ENCODE results near the gene JAK2.
"Not testable (repeated sequence)": the region's sequence is repeated elsewhere in the genome, so short reads cannot be mapped to it uniquely, and the experiment has no call there.

The JAK2 gene

GRCh38 chr9:4982721-4983482 lies 2.2 kb upstream of the JAK2 start:
- FAIRE-seq: no peak

- no peak for FAIRE-seq
Measured at GRCh38 chr9:4983601-4984165, 1.4 kb upstream of the JAK2 start.

DNA sequence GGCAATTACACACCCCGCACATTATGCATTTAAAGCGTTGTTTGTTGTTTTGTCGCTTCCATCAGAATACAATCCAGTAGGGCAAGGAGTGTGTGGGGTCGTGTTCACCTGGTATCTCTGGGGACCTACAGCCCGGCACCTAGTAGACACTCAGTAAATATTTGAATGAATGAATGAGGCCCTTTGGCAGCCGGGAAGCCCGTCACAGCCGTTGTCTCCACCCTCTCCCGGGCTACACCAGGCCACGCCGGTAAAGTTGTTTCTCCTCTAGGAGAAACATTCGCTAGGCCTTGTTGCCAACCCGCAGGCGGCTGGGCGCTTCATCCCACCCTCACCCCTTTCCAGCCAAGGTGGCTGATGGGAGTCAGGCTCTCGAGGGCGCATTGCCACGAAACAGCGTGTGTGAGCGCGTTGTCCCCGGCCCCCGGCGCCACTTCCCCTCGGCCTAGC lies 876 bp upstream of the JAK2 start:
- FAIRE-seq: no peak

DNA sequence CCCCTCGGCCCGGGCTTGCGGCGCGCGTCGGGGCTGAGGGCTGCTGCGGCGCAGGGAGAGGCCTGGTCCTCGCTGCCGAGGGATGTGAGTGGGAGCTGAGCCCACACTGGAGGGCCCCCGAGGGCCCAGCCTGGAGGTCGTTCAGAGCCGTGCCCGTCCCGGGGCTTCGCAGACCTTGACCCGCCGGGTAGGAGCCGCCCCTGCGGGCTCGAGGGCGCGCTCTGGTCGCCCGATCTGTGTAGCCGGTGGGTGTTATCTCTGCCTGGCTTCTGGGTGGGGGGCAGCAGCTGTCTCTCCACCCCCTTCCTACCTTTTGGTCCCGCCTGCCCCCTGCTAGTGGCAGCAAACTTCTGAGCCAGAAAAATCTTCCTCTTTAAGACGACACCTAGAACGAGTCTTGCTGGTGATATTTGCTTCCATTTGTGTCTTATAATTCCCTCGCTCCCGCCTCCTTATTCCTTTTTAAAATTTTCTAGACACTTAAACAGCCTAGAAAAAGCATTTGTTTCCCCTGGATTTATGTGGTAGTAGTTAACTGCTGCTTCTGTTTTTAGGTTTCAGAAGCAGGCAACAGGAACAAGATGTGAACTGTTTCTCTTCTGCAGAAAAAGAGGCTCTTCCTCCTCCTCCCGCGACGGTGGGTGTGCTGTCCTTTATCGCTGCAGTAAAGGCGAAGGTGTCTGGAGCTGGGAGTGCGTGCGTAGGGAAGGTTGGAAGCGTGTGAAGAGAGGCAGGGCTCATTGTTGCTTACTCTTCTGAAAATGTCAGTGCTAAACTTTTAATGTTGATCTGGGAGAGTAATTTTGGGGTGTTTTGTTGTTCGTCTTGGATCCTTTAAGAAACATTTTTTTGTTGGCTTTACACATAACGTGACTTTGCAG lies 554 bp downstream of the JAK2 start:
- FAIRE-seq: no peak

DNA sequence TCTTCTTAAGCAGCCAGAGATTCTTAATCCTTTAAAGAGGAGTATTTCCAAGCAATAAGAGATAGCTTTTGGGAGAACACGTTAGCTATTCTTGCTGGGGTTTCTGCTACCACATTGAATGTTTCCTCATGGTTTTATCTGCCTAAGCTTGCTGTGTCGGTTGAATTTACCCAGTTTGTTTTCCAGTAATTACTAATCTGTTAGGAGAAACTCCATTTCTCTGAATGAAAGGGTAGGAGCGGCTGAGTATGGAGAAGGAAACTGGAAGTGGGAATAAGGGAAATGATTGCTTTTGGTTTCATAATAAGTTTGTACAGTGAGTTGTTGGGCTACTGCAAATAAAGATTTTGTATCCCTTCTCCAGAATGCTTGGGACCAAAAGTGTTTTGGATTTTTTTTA lies 1.2 kb downstream of the JAK2 start:
- FAIRE-seq: no peak

DNA sequence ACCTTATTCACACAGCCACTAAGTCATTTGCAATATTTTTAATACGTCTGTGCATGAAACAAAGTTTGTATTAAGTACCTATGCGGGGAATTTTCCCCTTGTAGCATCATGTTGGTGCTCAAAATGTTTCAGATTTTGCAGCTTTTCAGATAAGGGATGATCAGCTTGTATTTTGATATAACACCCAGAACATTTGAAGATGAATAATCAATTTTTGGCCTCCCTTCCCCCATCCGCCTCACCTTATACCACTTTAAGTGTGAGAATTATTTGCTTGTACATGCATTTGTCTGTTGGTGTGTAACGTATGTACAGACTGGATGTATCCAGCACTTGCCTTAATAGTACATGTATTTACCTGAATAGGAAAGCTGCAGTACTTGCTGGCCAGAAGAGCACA lies 1.7 kb downstream of the JAK2 start:
- no peak for FAIRE-seq

DNA sequence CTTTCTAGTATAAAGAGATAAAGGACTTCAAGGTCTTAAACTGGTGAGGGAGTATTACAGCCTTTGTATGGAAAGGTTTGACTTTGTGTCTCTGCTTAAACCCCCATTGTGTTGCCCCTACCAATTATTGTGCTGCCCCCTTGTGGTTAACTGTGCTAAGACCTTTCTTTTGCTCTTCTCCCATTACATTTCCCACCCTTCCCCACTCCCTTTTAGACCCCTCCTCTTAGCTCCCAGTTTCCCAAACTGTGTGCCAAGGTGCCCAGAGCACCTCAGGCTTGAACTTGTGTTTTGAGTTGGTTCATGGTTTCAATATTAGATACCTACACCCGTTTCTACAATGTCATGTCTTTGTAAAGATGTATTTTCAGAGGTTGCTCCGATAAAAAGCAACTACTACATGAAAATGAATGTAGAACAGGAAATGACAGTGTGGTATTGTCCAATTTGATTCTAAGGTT lies 2.9 kb downstream of the JAK2 start:
- peak; percentile 9 for FAIRE-seq

- no peak for FAIRE-seq
Measured at GRCh38 chr9:4992872-4993271, 7.8 kb downstream of the JAK2 start.

DNA sequence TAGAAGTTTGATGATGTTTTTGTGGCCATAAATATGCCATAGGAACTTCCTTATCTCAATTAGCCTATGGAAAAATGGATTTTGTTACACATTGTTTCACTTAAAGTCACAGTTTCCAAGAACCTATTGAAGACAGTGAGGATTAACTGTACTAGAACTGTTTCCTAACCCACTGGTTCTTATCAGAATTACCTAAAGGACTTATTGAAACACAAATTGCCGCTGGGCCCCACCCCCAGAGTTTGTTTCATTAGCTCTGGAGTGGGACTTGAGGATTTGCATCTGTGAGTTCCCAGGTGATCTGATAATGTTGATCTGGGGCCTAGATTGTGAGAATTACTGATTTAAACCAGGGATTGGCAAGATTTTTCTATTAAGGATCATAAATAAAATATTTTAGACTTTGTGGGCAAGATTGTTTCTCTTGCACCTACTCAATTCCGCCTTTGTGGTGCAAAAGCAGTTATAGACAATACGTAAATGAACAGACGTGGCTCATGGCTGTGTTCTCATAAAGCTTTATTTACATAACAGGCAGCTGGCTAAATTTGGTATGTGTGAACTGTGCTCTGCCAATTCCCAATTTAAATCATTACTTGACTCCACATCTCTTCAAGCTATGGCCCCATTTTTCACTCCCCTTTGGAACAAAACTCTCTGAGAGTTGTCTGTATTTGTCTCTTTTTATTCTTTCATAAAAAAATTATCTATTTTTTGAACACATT lies 9.3 kb downstream of the JAK2 start:
- no peak for FAIRE-seq

- no peak for FAIRE-seq
Measured at GRCh38 chr9:4997196-4997595, 12.1 kb downstream of the JAK2 start.

- peak; percentile 77 for FAIRE-seq
Measured at GRCh38 chr9:4997631-4998030, 12.6 kb downstream of the JAK2 start.

GRCh38 chr9:5002811-5003210 lies 17.7 kb downstream of the JAK2 start:
- FAIRE-seq: no peak

GRCh38 chr9:5004481-5004880 lies 19.4 kb downstream of the JAK2 start:
- FAIRE-seq: no peak

GRCh38 chr9:5008202-5008601 lies 23.1 kb downstream of the JAK2 start:
- peak; percentile 74 for FAIRE-seq

GRCh38 chr9:5013374-5013773 lies 28.3 kb downstream of the JAK2 start:
- FAIRE-seq: no peak

GRCh38 chr9:5015934-5016333 lies 30.9 kb downstream of the JAK2 start:
- no peak for FAIRE-seq

- FAIRE-seq: no peak
Measured at GRCh38 chr9:5025416-5025815, 40.3 kb downstream of the JAK2 start.

- not testable (repeated sequence) for FAIRE-seq
Measured at GRCh38 chr9:5031941-5032340, 46.9 kb downstream of the JAK2 start.

DNA sequence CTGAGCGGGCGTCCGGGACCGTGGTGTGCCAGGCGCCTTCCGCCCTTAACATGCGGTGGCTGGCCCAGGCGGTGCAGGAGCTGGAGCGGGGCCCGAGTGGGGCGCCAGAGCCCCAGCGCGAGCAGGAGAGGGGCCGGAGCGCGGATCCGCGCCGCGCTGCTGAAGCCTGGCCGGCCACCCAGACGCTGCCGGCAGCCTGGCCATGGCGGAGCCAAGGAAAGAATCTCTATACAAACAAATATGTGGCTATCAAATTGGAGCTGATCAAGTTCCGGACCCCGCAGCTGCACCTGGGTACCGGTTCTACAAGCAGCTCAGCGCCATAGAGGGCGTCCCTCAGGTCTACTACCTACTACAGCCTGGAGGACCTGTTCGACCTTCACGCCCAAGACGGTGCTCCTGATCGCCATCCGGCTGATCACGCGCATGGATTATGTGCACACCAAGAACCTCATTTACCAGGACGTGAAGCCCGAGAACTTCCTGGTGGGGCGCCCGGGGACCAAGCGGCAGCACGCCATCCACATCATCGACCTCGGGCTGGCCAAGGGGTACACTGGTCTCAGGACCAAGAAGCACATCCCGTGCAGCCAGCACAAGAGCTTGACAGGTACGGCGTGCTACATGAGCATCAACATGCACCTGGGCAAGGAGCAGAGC lies 55.8 kb downstream of the JAK2 start:
- FAIRE-seq: no peak

DNA sequence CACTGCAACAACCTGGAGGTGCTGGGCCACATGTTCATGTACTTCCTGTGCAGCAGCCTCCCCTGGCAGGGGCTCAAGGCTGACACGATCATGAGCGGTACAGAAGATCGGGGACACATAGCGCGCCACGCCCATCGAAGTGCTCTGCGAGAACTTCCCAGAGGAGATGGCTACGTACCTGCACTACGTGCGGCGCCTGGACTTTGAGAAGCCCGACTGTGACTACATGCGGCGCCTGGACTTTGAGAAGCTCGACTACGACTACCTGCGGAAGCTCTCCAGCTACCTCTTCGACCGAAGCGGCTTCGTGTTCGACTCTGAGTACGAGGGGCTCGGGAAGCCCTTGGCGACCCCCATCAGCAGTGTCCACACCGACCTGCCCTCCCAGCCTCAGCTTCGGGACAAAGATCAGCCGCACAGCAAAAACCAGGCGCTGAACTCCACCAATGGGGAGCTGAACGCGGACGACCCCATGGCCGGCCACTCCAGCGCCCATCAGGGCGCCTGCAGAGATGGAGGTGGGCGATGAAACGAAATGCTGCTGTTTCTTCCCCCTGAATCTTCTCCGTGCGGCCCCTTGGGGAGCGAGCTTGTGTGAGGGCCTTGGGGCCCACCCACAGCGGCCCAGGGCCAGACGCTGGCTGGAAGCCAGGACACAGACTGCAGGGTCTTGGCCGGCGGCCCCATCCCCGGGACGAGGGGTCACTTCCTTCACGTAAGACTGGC lies 56.5 kb downstream of the JAK2 start:
- no peak for FAIRE-seq

GRCh38 chr9:5042661-5043178 lies 57.6 kb downstream of the JAK2 start:
- no peak for FAIRE-seq
